Type B pancreatic cell (in vitro differentiated cells): ENCODE results near the gene NDUFB5. TPM values are rescaled to one million over a fixed set of nuclear protein-coding genes. Genes with fewer than 3 reads are reported as not detected.
"Not testable (repeated sequence)": the region's sequence is repeated elsewhere in the genome, so short reads cannot be mapped to it uniquely, and the experiment has no call there.

Experiments used
- DNase-seq: peaks from one replicate; pipeline ENCODE4 v3.0.0; 2021; ENCODE audit warnings: mixed read lengths; ENCODE audit not compliant: unreplicated experiment; ENCODE audit errors: extremely low spot score
- H3K27ac Mint-ChIP-seq: 2 replicates; pipeline ENCODE4 v1.8.0; 2021; ENCODE audit warnings: mild to moderate bottlenecking, mixed read lengths
- H3K27me3 Mint-ChIP-seq: 2 replicates; pipeline ENCODE4 v1.8.0; 2021; ENCODE audit warnings: mixed read lengths
- H3K36me3 Mint-ChIP-seq: 2 replicates; pipeline ENCODE4 v1.8.0; 2021; ENCODE audit warnings: mixed read lengths
- H3K4me1 Mint-ChIP-seq: one replicate; pipeline ENCODE4 v1.8.0; 2021; ENCODE audit warnings: mixed read lengths; ENCODE audit not compliant: unreplicated experiment
- H3K4me3 Mint-ChIP-seq: 2 replicates; pipeline ENCODE4 v1.8.0; 2021; ENCODE audit warnings: mild to moderate bottlenecking, mixed read lengths
- H3K9me3 Mint-ChIP-seq: 2 replicates; pipeline ENCODE4 v1.8.0; 2021; ENCODE audit warnings: mixed read lengths
- CTCF ChIP-seq: fragments of 200-600 bp; sonication (generic); conservative IDR thresholded peaks from 2 replicates; pipeline ENCODE4 v1.5.0; 2021; ENCODE audit warnings: antibody characterized with exemption, mild to moderate bottlenecking
- total RNA-seq: library from RNA; stranded (reverse); gene quantifications from 2 replicates; pipeline ENCODE4 v1.2.1, GENCODE V29; 2021; ENCODE audit warnings: low replicate concordance

The NDUFB5 gene
- total RNA-seq, 1 donor from 2014 or later, result 91.5 TPM

DNA sequence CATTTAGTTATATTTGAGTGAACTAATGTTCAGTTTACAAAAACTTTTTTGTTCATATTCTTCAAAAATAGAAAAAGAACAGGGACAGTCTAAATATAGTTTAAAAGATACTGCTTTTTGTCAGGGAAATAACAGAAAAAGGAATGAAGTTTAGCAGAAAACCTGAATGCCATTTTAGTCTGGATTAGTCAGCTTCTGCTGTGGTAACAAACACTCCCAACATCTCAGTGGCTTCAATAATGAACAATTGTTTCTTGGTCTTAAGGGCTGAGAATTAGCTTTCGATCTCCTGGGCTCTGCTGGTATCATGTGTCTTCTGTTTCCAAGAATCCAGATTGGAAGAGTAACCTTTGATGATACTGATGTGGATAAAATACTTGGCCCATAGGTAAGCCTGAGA lies 35.9 kb downstream of the NDUFB5 start:
- DNase-seq, result no peak
- H3K27me3 Mint-ChIP-seq, result no peaks in the 10 kb centered on the region
- no peaks in the 10 kb centered on the region for H3K36me3 Mint-ChIP-seq
- no peak for TF ChIP-seq CTCF
- no peak overlapping the region for H3K27ac Mint-ChIP-seq
- no peak overlapping the region for H3K4me3 Mint-ChIP-seq
- H3K4me1 Mint-ChIP-seq, result peaks cover 4% of the 10 kb centered on the region
- H3K9me3 Mint-ChIP-seq, result no peaks in the 10 kb centered on the region

DNA sequence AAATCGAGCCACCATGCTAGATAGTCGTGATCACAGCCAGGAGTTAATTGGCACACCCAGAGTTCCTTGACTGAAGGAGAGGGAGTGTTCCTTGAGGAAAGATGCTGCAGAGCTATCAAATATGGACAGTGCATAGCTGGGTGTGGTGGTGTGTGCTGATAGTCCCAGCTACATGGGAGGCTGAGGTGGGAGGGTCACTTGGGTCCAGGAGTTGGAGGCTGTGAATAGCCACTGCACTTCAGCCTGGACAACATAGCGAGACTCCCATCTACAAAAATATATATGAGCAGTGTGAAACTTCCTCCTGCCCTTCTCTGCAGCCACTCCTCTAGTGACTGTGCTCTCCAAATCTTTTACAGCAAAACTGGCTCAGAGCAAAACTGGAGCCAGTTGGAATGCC lies 38.3 kb downstream of the NDUFB5 start:
- Mint-ChIP-seq H3K36me3 (no peaks in the 10 kb centered on the region), H3K4me3 (no peak overlapping the region), H3K27ac (no peak overlapping the region), H3K27me3 (no peaks in the 10 kb centered on the region), H3K4me1 (peaks cover 4% of the 10 kb centered on the region), H3K9me3 (no peaks in the 10 kb centered on the region)
- no peak for DNase-seq
- TF ChIP-seq CTCF, result no peak

- DNase-seq, H3K36me3 Mint-ChIP-seq, H3K4me1 Mint-ChIP-seq, H3K9me3 Mint-ChIP-seq, H3K27ac Mint-ChIP-seq, H3K4me3 Mint-ChIP-seq, H3K27me3 Mint-ChIP-seq: not testable (repeated sequence)
Measured at GRCh38 chr3:179643837-179644236, 39.2 kb downstream of the NDUFB5 start.

DNA sequence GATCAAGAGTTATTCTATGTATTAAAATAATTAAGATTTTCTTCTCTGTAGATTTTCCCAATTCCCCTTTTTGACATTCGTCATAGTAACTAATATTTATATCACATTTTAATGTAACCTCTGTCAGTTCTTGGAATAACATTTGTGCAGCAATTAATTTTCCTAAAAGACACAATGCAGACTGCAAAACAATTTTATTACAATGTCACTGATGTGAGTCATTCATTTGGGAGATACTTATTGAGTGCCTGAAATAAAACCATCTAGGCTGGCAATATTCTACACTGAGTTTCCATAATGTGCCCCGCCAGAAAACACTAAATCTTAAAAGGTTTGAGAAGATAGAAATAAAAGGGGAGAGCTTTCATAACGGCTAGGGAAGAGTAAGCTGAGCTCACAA lies 41.6 kb downstream of the NDUFB5 start:
- Mint-ChIP-seq H3K27ac (no peak overlapping the region), H3K9me3 (no peaks in the 10 kb centered on the region), H3K36me3 (no peaks in the 10 kb centered on the region), H3K4me1 (peaks cover 4% of the 10 kb centered on the region), H3K4me3 (no peak overlapping the region), H3K27me3 (no peaks in the 10 kb centered on the region)
- no peak for DNase-seq
- no peak for TF ChIP-seq CTCF

GRCh38 chr3:179651687-179652446 lies 47.3 kb downstream of the NDUFB5 start:
- H3K4me3 Mint-ChIP-seq, result peak overlapping the region; percentile 91

More at GRCh38 chr3:179651687-179652446, 47.3 kb downstream of the NDUFB5 start:
- Mint-ChIP-seq H3K36me3 (peaks cover 15% of the 10 kb centered on the region), H3K27ac (peak overlapping the region; percentile 87), H3K27me3 (no peaks in the 10 kb centered on the region), H3K9me3 (peaks cover 5% of the 10 kb centered on the region), H3K4me1 (peaks cover 26% of the 10 kb centered on the region)
- no peak for TF ChIP-seq CTCF
- no peak for DNase-seq
